Activated T-cell treated with anti-CD3 and anti-CD28 coated beads for 1 hour (primary cell): ENCODE results near the gene SFPQ.
"Not testable (repeated sequence)": the region's sequence is repeated elsewhere in the genome, so short reads cannot be mapped to it uniquely, and the experiment has no call there.

Experiments used
- DNase-seq: peaks from one replicate; pipeline ENCODE4 v3.0.0-alpha.2; 2020; ENCODE audit warnings: low read depth

The SFPQ gene

DNA sequence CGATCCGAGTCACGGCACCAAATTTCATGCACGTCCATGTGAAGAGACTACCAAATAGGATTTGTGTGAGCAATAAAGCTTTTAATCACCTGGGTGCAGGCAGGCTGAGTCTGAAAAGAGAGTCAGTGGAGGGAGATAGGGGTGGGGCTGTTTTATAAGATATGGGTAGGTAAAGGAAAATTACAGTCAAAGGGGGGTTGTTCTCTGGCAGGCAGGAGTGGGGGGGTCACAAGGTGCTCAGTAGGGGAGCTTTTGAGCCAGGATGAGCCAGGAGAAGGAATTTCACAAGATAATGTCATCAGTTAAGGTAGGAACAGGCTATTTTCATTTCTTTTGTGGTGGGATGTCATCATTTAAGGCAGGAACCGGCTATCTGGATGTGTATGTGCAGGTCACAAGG, 55.4 kb downstream of the SFPQ start:
- not testable (repeated sequence) for DNase-seq

DNA sequence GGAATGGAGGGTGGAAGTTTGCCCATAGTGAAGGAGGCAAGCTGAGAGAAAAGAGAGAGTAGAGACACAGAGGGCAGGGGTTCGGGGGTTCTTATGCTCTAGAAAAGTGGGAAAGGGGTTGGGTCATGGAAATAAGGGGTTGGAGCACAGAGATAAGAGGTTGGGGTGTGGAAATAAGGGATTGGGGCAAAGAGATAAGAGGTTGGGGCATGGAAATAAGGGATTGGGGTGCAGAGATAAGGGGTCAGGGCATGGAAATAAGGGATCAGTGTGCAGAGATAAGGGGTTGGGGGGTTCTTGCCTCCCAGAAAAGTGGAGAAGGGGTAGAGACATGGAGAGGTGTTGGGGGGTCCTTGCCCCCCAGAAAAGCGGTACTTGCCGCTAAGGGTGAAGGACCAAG, 56.2 kb downstream of the SFPQ start:
- DNase-seq: no peak
